T-cell (primary cell): Measurements from ENCODE around the gene PTPRM. TPM values are rescaled to one million over a fixed set of nuclear protein-coding genes. Genes with fewer than 3 reads are reported as not detected.

Experiments
- ATAC-seq, 4 experiments: fragments of 200-7000 bp in 3 of 4; fragments of 150-1000 bp in 1 of 4; cut with Tn5 transposase; replicated peaks in 1 of 4; 1 replicate in 3 of 4; 2 replicates in 1 of 4; pipeline ENCODE4 v1.10.0; 2021; ENCODE audit warnings: moderate library complexity in 3 of 4, mild to moderate bottlenecking in 2 of 4, moderate number of reproducible peaks in 1 of 4
- CTCF ChIA-PET, 2 donors: fragments of 300-600 bp; sonication (Branson Sonifier 250); formaldehyde crosslinking; loops; one replicate each; lab custom pipeline; 2022; ENCODE audit warnings: antibody characterized with exemption in 2 of 2; lab: Charles Lee
- POLR2A ChIA-PET, 2 donors: fragments of 300-600 bp; sonication (Branson Sonifier 250); formaldehyde crosslinking; loops; one replicate each; lab custom pipeline; 2022; ENCODE audit warnings: antibody characterized with exemption in 2 of 2; lab: Charles Lee
- DNase-seq, 35 experiments: peaks; one replicate each; pipeline versions ENCODE4 v3.0.0 to v3.0.0-alpha.2; 2013 to 2023
- H3K27ac ChIP-seq: one replicate; pipeline ENCODE4 v1.5.1; 2013; ENCODE audit warnings: low read length
- H3K27me3 ChIP-seq, 2 experiments: replicated peaks in 1 of 2; 1 replicate in 1 of 2; 2 replicates in 1 of 2; pipeline versions ENCODE4 v1.6.1 to v1.7.0; 2013; ENCODE audit warnings: low read length in 1 of 2, mixed read lengths in 1 of 2; ENCODE audit not compliant: control insufficient read depth in 2 of 2, insufficient read depth in 2 of 2; ENCODE audit errors: extremely low read depth in 1 of 2
- H3K36me3 ChIP-seq, 2 donors: 1 replicate in 1 of 2; 2 replicates in 1 of 2; pipeline versions ENCODE4 v1.6.1 to v1.7.0; 2013; ENCODE audit warnings: low read length in 1 of 2; ENCODE audit not compliant: control insufficient read depth in 2 of 2, insufficient read depth in 1 of 2; ENCODE audit errors: extremely low read depth in 1 of 2
- H3K4me1 ChIP-seq, 2 experiments: 1 replicate in 1 of 2; 2 replicates in 1 of 2; pipeline versions ENCODE4 v1.6.1 to v1.7.0; 2013; ENCODE audit warnings: low read length in 2 of 2, mixed read lengths in 1 of 2; ENCODE audit not compliant: insufficient read depth in 2 of 2, control insufficient read depth in 1 of 2; ENCODE audit errors: extremely low read depth in 1 of 2
- H3K4me3 ChIP-seq, 2 donors: 1 replicate in 1 of 2; 2 replicates in 1 of 2; pipeline versions ENCODE4 v1.5.1 to v1.7.0; 2013; ENCODE audit warnings: mild to moderate bottlenecking in 2 of 2, low read length in 1 of 2, moderate library complexity in 1 of 2; ENCODE audit not compliant: control insufficient read depth in 1 of 2; ENCODE audit errors: extremely low read depth in 1 of 2
- H3K9me3 ChIP-seq: 2 replicates; pipeline ENCODE4 v1.7.0; 2013
- H3K27ac Mint-ChIP-seq, 2 donors: one replicate each; pipeline ENCODE4 v1.8.0; 2020 to 2021; ENCODE audit warnings: mild to moderate bottlenecking in 2 of 2, mixed read lengths in 2 of 2
- H3K27me3 Mint-ChIP-seq, 2 donors: one replicate each; pipeline ENCODE4 v1.8.0; 2021 to 2022; ENCODE audit warnings: mixed read lengths in 2 of 2
- H3K36me3 Mint-ChIP-seq: one replicate; pipeline ENCODE4 v1.8.0; 2021; ENCODE audit warnings: mixed read lengths
- H3K4me1 Mint-ChIP-seq, 3 donors: one replicate each; pipeline ENCODE4 v1.8.0; 2020 to 2022; ENCODE audit warnings: mixed read lengths in 3 of 3, mild to moderate bottlenecking in 1 of 3
- H3K4me3 Mint-ChIP-seq, 3 donors: one replicate each; pipeline ENCODE4 v1.8.0; 2020 to 2022; ENCODE audit warnings: mild to moderate bottlenecking in 3 of 3, mixed read lengths in 3 of 3, moderate library complexity in 3 of 3
- H3K9me3 Mint-ChIP-seq, 3 donors: one replicate each; pipeline ENCODE4 v1.8.0; 2020 to 2022; ENCODE audit warnings: mixed read lengths in 3 of 3
- WGBS: methylation state at CpG from one replicate; pipeline ENCODE4 v1.1.5; 2013; ENCODE audit warnings: missing lambda C conversion rate; ENCODE audit not compliant: insufficient coverage; 5-methylcytosine and 5-hydroxymethylcytosine counted together
- total RNA-seq, 35 experiments: library from RNA in 6 of 35; stranded (reverse) in 6 of 35; fragments of 120-200 nt in 1 of 35; gene quantifications; one replicate each; pipeline versions ENCODE4 v1.2.1 to v1.2.4 and lab custom pipeline; 2013 to 2026

Gene PTPRM
- total RNA-seq, 5 donors from 2014 or later (not counting 1 experiment from before 2014, with no cell fraction given): 4.1 to 47.4 (median 7.1) TPM

GRCh38 chr18:7940379-7940778 is 373.3 kb downstream of the PTPRM start:
- H3K27me3 ChIP-seq: peaks cover 0 to 5% of the 10 kb centered on the region in 2 experiments
- H3K36me3 ChIP-seq: no peaks in the 10 kb centered on the region
- ATAC-seq (no peak), DNase-seq (no peak)
- H3K9me3 Mint-ChIP-seq: peaks cover 0 to 3% (median 3%) of the 10 kb centered on the region in 3 donors
- H3K9me3 ChIP-seq: no peaks in the 10 kb centered on the region
- H3K36me3 Mint-ChIP-seq: no peaks in the 10 kb centered on the region
- H3K4me1 ChIP-seq: no peaks in the 10 kb centered on the region
- H3K27ac ChIP-seq: no peak overlapping the region
- no peaks in the 10 kb centered on the region for H3K4me1 Mint-ChIP-seq
- ChIA-PET POLR2A (no interaction called here), CTCF (no interaction called here)
- H3K4me3 Mint-ChIP-seq: no peak overlapping the region
- no peaks in the 10 kb centered on the region for H3K27me3 Mint-ChIP-seq
- WGBS: 71% methylated on average over 1 of the region's 5 CpGs
- no peak overlapping the region for H3K27ac Mint-ChIP-seq
- no peak overlapping the region for H3K4me3 ChIP-seq

DNA sequence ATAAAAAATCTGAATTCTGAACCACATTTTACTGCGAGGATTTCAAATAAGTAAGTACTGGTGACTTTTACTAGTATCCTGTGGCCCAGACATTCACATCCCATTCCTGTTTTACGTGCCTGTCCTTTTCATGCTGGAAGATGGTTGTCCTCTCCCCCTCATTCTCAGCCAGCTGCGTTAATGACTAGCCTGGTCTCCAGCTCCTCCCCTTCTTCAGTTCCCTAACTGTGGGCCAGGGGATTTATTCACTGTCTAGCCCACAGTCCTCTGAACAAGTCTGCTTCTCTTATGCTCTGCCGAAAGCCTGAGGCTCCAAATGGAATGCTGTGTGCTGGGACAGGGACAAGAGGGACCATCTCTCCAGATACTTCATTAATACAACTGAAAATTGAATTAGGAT is 373.9 kb downstream of the PTPRM start:
- DNase-seq (no peak), ATAC-seq (no peak)
- Histone ChIP-seq H3K4me3 (no peak overlapping the region), H3K27ac (no peak overlapping the region), H3K9me3 (no peaks in the 10 kb centered on the region), H3K36me3 (no peaks in the 10 kb centered on the region), H3K4me1 (no peaks in the 10 kb centered on the region), H3K27me3 (peaks cover 0 to 5% of the 10 kb centered on the region in 2 experiments)
- peaks cover 0 to 3% (median 3%) of the 10 kb centered on the region in 3 donors for H3K9me3 Mint-ChIP-seq
- CTCF ChIA-PET: no interaction called here
- H3K36me3 Mint-ChIP-seq: no peaks in the 10 kb centered on the region
- WGBS: 80% methylated on average over 2 of the region's 4 CpGs
- no peak overlapping the region for H3K27ac Mint-ChIP-seq
- no peak overlapping the region for H3K4me3 Mint-ChIP-seq
- H3K4me1 Mint-ChIP-seq: peaks cover 0 to 3% (median 0%) of the 10 kb centered on the region in 3 donors
- POLR2A ChIA-PET: no interaction called here
- H3K27me3 Mint-ChIP-seq: no peaks in the 10 kb centered on the region

DNA sequence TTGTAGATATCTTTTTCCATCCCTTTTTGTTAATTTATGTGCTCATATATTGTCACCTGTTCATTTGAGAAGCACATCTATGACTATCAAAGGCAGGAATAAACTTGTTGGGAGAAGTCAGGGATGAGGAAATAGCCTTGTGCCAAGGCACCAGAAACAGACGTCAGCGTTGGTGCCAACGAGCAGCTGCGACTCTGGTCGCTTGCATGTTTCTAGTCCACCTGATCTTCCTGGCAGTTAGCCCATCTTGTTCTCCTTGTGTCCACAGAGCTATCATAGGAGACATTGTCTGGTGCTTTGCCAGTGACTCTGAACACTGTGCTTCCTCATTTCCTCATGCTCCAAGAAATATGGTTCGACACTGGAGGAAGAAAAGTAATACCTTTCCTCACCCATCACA is 374.4 kb downstream of the PTPRM start:
- H3K4me1 Mint-ChIP-seq: peaks cover 0 to 7% (median 0%) of the 10 kb centered on the region in 3 donors
- 91% methylated on average over 5 of the region's 6 CpGs for WGBS
- no peaks in the 10 kb centered on the region for H3K27me3 Mint-ChIP-seq
- H3K4me3 Mint-ChIP-seq: no peak overlapping the region
- Histone ChIP-seq H3K4me3 (no peak overlapping the region), H3K36me3 (no peaks in the 10 kb centered on the region), H3K9me3 (no peaks in the 10 kb centered on the region), H3K27me3 (peaks cover 0 to 3% of the 10 kb centered on the region in 2 experiments), H3K27ac (no peak overlapping the region), H3K4me1 (no peaks in the 10 kb centered on the region)
- CTCF ChIA-PET: interaction anchor here in 1 of 2 donors (0.7 kb wide), 1 partner anchor 18 kb away, joined by 6 read pairs; no protein-coding TSS in a partner anchor
- H3K27ac Mint-ChIP-seq: no peak overlapping the region
- no peaks in the 10 kb centered on the region for H3K36me3 Mint-ChIP-seq
- POLR2A ChIA-PET: no interaction called here
- H3K9me3 Mint-ChIP-seq: peaks cover 0 to 3% (median 3%) of the 10 kb centered on the region in 3 donors
- DNase-seq: no peak
- no peak for ATAC-seq

GRCh38 chr18:7945882-7946281 is 378.8 kb downstream of the PTPRM start:
- CTCF ChIA-PET: no interaction called here
- no peaks in the 10 kb centered on the region for H3K36me3 ChIP-seq
- H3K4me1 Mint-ChIP-seq: peaks cover 0 to 14% (median 4%) of the 10 kb centered on the region in 3 donors
- no peak overlapping the region for H3K4me3 Mint-ChIP-seq
- peaks cover 0 to 10% of the 10 kb centered on the region in 2 experiments for H3K4me1 ChIP-seq
- no peak for ATAC-seq
- H3K9me3 ChIP-seq: no peaks in the 10 kb centered on the region
- H3K4me3 ChIP-seq: no peak overlapping the region
- peak overlapping the region; percentile 64 for H3K27ac ChIP-seq
- peak overlapping the region in 1 of 2 donors; percentile 71 for H3K27ac Mint-ChIP-seq
- no peaks in the 10 kb centered on the region for H3K27me3 Mint-ChIP-seq
- no peak for DNase-seq
- H3K27me3 ChIP-seq: no peaks in the 10 kb centered on the region
- POLR2A ChIA-PET: no interaction called here
- H3K36me3 Mint-ChIP-seq: no peaks in the 10 kb centered on the region
- peaks cover 0 to 3% (median 3%) of the 10 kb centered on the region in 3 donors for H3K9me3 Mint-ChIP-seq
- no CpG with 5 or more reads among the region's 3 CpGs for WGBS

- peak overlapping the region; percentile 38 to 70 (median 67) for H3K4me3 Mint-ChIP-seq
- H3K27me3 ChIP-seq: no peaks in the 10 kb centered on the region
- peak overlapping the region; percentile 71 for H3K27ac Mint-ChIP-seq
- DNase-seq (peak in 11 of 35 experiments; percentile 3 to 69 (median 14)), ATAC-seq (peak in 3 of 4 experiments; percentile 36 to 55 (median 47))
- CTCF ChIA-PET: no interaction called here
- peaks cover 0 to 10% of the 10 kb centered on the region in 2 experiments for H3K4me1 ChIP-seq
- POLR2A ChIA-PET: no interaction called here
- peaks cover 0 to 17% (median 4%) of the 10 kb centered on the region in 3 donors for H3K4me1 Mint-ChIP-seq
- H3K36me3 Mint-ChIP-seq: no peaks in the 10 kb centered on the region
- no peaks in the 10 kb centered on the region for H3K27me3 Mint-ChIP-seq
- H3K9me3 Mint-ChIP-seq: peaks cover 0 to 3% (median 3%) of the 10 kb centered on the region in 3 donors
- H3K9me3 ChIP-seq: no peaks in the 10 kb centered on the region
- H3K36me3 ChIP-seq: no peaks in the 10 kb centered on the region
- WGBS: 100% methylated on average over 2 of the region's 7 CpGs
- peak overlapping the region; percentile 64 for H3K27ac ChIP-seq
- peak overlapping the region; percentile 6 to 44 for H3K4me3 ChIP-seq
Measured at GRCh38 chr18:7946734-7947377, 379.7 kb downstream of the PTPRM start.

- Mint-ChIP-seq H3K27ac (no peak overlapping the region), H3K4me3 (no peak overlapping the region), H3K27me3 (no peaks in the 10 kb centered on the region), H3K4me1 (peaks cover 0 to 27% (median 13%) of the 10 kb centered on the region in 3 donors), H3K36me3 (no peaks in the 10 kb centered on the region), H3K9me3 (no peaks in the 10 kb centered on the region)
- Histone ChIP-seq H3K27ac (peak overlapping the region; percentile 45), H3K9me3 (no peaks in the 10 kb centered on the region), H3K36me3 (no peaks in the 10 kb centered on the region), H3K4me3 (no peak overlapping the region), H3K27me3 (no peaks in the 10 kb centered on the region), H3K4me1 (peaks cover 0 to 13% of the 10 kb centered on the region in 2 experiments)
- ChIA-PET CTCF (no interaction called here), POLR2A (no interaction called here)
- ATAC-seq: peak in 2 of 4 experiments; percentile 23 to 55
- peak in 1 of 35 experiments; percentile 48 for DNase-seq
- no CpG with 5 or more reads among the region's 6 CpGs for WGBS
Measured at GRCh38 chr18:7950380-7951136, 383.4 kb downstream of the PTPRM start.
